SK-N-SH treated with all-trans-retinoic acid at 6 μM for 48 hours (cell line): ENCODE measurements around the gene INTS3.

Experiments used
- ATAC-seq: fragments of 200-7000 bp; cut with Tn5 transposase; 3 replicates; pipeline ENCODE4 v1.9.1; 2020; ENCODE audit warnings: mild to moderate bottlenecking, moderate library complexity
- BACH2 ChIP-seq: fragments of 250-450 bp; sonication (Bioruptor Pico); IDR thresholded peaks from 2 replicates; pipeline ENCODE4 v1.9.0; 2021; ENCODE audit warnings: mild to moderate bottlenecking, borderline replicate concordance
- CREB5 ChIP-seq: fragments of 250-450 bp; sonication (Bioruptor Pico); IDR thresholded peaks from 2 replicates; pipeline ENCODE4 v1.5.1; 2020; ENCODE audit warnings: low read depth, mild to moderate bottlenecking, moderate library complexity
- CSDC2 ChIP-seq: fragments of 250-450 bp; sonication (Bioruptor Pico); IDR thresholded peaks from 2 replicates; pipeline ENCODE4 v1.5.0; 2020; ENCODE audit warnings: mild to moderate bottlenecking, moderate library complexity
- CSRNP3 ChIP-seq: fragments of 250-450 bp; sonication (Bioruptor Pico); IDR thresholded peaks from 2 replicates; pipeline ENCODE4 v1.5.1; 2021; ENCODE audit warnings: mild to moderate bottlenecking, moderate library complexity
- ESRRG ChIP-seq: fragments of 250-450 bp; sonication (Bioruptor Pico); IDR thresholded peaks from 2 replicates; pipeline ENCODE4 v1.6.1; 2021; ENCODE audit warnings: mild to moderate bottlenecking
- GLIS3 ChIP-seq: fragments of 250-450 bp; sonication (Bioruptor Pico); IDR thresholded peaks from 2 replicates; pipeline ENCODE4 v1.5.0; 2020; ENCODE audit warnings: mild to moderate bottlenecking, moderate library complexity
- ISL1 ChIP-seq: fragments of 250-450 bp; sonication (Bioruptor Pico); IDR thresholded peaks from 2 replicates; pipeline ENCODE4 v2.1.2; 2022; ENCODE audit warnings: mild to moderate bottlenecking, moderate library complexity
- OSR1 ChIP-seq: fragments of 250-450 bp; sonication (Bioruptor Pico); IDR thresholded peaks from 2 replicates; pipeline ENCODE4 v1.8.0; 2022; ENCODE audit warnings: moderate library complexity, mild to moderate bottlenecking, inconsistent platforms
- POU6F1 ChIP-seq: fragments of 250-450 bp; sonication (Bioruptor Pico); IDR thresholded peaks from 2 replicates; pipeline ENCODE4 v1.8.0; 2021; ENCODE audit warnings: low read depth, mild to moderate bottlenecking, moderate library complexity, borderline replicate concordance
- PPARA ChIP-seq: fragments of 250-450 bp; sonication (Bioruptor Pico); IDR thresholded peaks from 2 replicates; pipeline ENCODE4 v1.5.0; 2020; ENCODE audit warnings: mild to moderate bottlenecking, borderline replicate concordance
- RARB ChIP-seq: fragments of 250-450 bp; sonication (Bioruptor Pico); IDR thresholded peaks from 2 replicates; pipeline ENCODE4 v1.8.0; 2021; ENCODE audit warnings: mild to moderate bottlenecking, moderate library complexity
- SNAI2 ChIP-seq: fragments of 250-450 bp; sonication (Bioruptor Pico); IDR thresholded peaks from 2 replicates; pipeline ENCODE4 v1.5.0; 2020; ENCODE audit warnings: mild to moderate bottlenecking, moderate library complexity
- TOX ChIP-seq: fragments of 250-450 bp; sonication (Bioruptor Pico); IDR thresholded peaks from 2 replicates; pipeline ENCODE4 v1.8.0; 2021; ENCODE audit warnings: mild to moderate bottlenecking, moderate library complexity, borderline replicate concordance
- TSHZ2 ChIP-seq: fragments of 250-450 bp; sonication (Bioruptor Pico); IDR thresholded peaks from 2 replicates; pipeline ENCODE4 v1.5.0; 2020; ENCODE audit warnings: mild to moderate bottlenecking, moderate library complexity
- ZC3H10 ChIP-seq: fragments of 250-450 bp; sonication (Bioruptor Pico); IDR thresholded peaks from 2 replicates; pipeline ENCODE4 v1.5.1; 2021; ENCODE audit warnings: mild to moderate bottlenecking, moderate library complexity
- ZFP3 ChIP-seq: fragments of 250-450 bp; sonication (Bioruptor Pico); IDR thresholded peaks from 2 replicates; pipeline ENCODE4 v1.5.0; 2020; ENCODE audit warnings: mild to moderate bottlenecking, moderate library complexity
- ZFP30 ChIP-seq: fragments of 450-650 bp; formaldehyde crosslinking; IDR thresholded peaks from 2 replicates; pipeline ENCODE4 v1.5.0; 2022; ENCODE audit warnings: mild to moderate bottlenecking, moderate library complexity
- ZNF565 ChIP-seq: fragments of 450-650 bp; formaldehyde crosslinking; conservative IDR thresholded peaks from 2 replicates; pipeline ENCODE4 v1.5.0; 2020; ENCODE audit warnings: low read depth, mild to moderate bottlenecking, moderate library complexity
- ZNF70 ChIP-seq: fragments of 450-650 bp; formaldehyde crosslinking; IDR thresholded peaks from 2 replicates; pipeline ENCODE4 v1.5.0; 2020; ENCODE audit warnings: mild to moderate bottlenecking, moderate library complexity
- ZNF8 ChIP-seq: fragments of 450-650 bp; formaldehyde crosslinking; IDR thresholded peaks from 2 replicates; pipeline ENCODE4 v1.5.0; 2020; ENCODE audit warnings: mild to moderate bottlenecking, moderate library complexity

Gene INTS3

GRCh38 chr1:153697191-153698019, 30.4 kb upstream of the INTS3 start:
- TF ChIP-seq ZFP3 (0 out of 2 replicates have a peak, but pooled peaks have one; percentile 47), ISL1 (0 out of 2 replicates have a peak, but pooled peaks have one; percentile 17), ESRRG (CRISPR knock-in tag) (no peak)
- ATAC-seq = peak; percentile 72

GRCh38 chr1:153698020-153698922, 29.6 kb upstream of the INTS3 start:
- no peak for TF ChIP-seq ZFP30
- TF ChIP-seq ISL1 = peak; percentile 68
- peak; percentile 80; the same call in 1 of the 2 replicates for TF ChIP-seq ZC3H10
- peak; percentile 48 for ATAC-seq

- no peak for TF ChIP-seq RARB (CRISPR knock-in tag)
- no peak for TF ChIP-seq GLIS3 (CRISPR knock-in tag)
- TF ChIP-seq TSHZ2 = no peak
- TF ChIP-seq ZNF565 = no peak
- TF ChIP-seq ZFP30 = peak; percentile 15; the same call in 1 of the 2 replicates
- TF ChIP-seq CREB5 (CRISPR knock-in tag) = no peak
- TF ChIP-seq TOX (CRISPR knock-in tag) = no peak
- no peak for TF ChIP-seq OSR1 (CRISPR knock-in tag)
- TF ChIP-seq ZFP3 = peak; percentile 70; the same call in 1 of the 2 replicates
- TF ChIP-seq CSRNP3 (CRISPR knock-in tag) = no peak
- no peak for TF ChIP-seq POU6F1 (CRISPR knock-in tag)
- no peak for TF ChIP-seq ZC3H10
- TF ChIP-seq SNAI2 (CRISPR knock-in tag) = no peak
- TF ChIP-seq ZNF8 (CRISPR knock-in tag) = peak; percentile 36; the same call in 1 of the 2 replicates
- 0 out of 2 replicates have a peak, but pooled peaks have one; percentile 50 for TF ChIP-seq CSDC2 (CRISPR knock-in tag)
- no peak for TF ChIP-seq PPARA (CRISPR knock-in tag)
- ATAC-seq = peak; percentile 59
Observed at GRCh38 chr1:153698923-153699714, 28.7 kb upstream of the INTS3 start.

- no peak for ATAC-seq
- TF ChIP-seq ZNF8 (CRISPR knock-in tag) (no peak), ZC3H10 (no peak), ZNF70 (CRISPR knock-in tag) (no peak), ZNF565 (no peak), CSRNP3 (CRISPR knock-in tag) (no peak), BACH2 (CRISPR knock-in tag) (no peak), RARB (CRISPR knock-in tag) (no peak), POU6F1 (CRISPR knock-in tag) (no peak), ZFP3 (no peak)
Observed at GRCh38 chr1:153699768-153700167, 28.1 kb upstream of the INTS3 start.
